CD8-positive, alpha-beta memory T cell (primary cell): ENCODE results near the gene PLA2G12A. TPM values are rescaled to one million over a fixed set of nuclear protein-coding genes. Genes with fewer than 3 reads are reported as not detected.

Experiments
- polyA plus RNA-seq: library from polyadenylated mRNA; unstranded; fragments of 300-500 nt; fragmentation: Illumina TruSeq; gene quantifications from one replicate; pipeline ENCODE4 v1.2.3, GENCODE V29; 2021
- total RNA-seq, 2 experiments: library from RNA; stranded (reverse); gene quantifications; one replicate each; pipeline ENCODE4 v1.2.3, GENCODE V29; 2021

Gene PLA2G12A
- total and polyA plus RNA-seq, 3 experiments from 2014 or later: 16.8 to 44.5 (median 23.0) TPM

Other genes with a start within 250 kb of the PLA2G12A start
- gene MCUB, start 169.8 kb downstream of the PLA2G12A start, total RNA-seq: 10 to 100 TPM; 68.7 to 71.6 TPM
- gene MCUB, start 169.8 kb downstream of the PLA2G12A start, polyA plus RNA-seq: 159 TPM
- 10 to 100 TPM; 14.9 to 15.4 TPM for gene CASP6, start 26.6 kb downstream of the PLA2G12A start, total RNA-seq
- 61.0 TPM for gene CASP6, start 26.6 kb downstream of the PLA2G12A start, polyA plus RNA-seq
- gene CFI, start 71.9 kb upstream of the PLA2G12A start, total RNA-seq: under 1 TPM in 1 of 2 experiments, not detected in 1; 0.13 TPM
- gene CFI, start 71.9 kb upstream of the PLA2G12A start, polyA plus RNA-seq: not detected
- 10 to 100 TPM; 62.2 to 63.9 TPM for gene GAR1, start 85.7 kb upstream of the PLA2G12A start, total RNA-seq
- gene GAR1, start 85.7 kb upstream of the PLA2G12A start, polyA plus RNA-seq: 17.8 TPM
- under 1 TPM; 0.16 to 0.44 TPM for gene RRH, start 97.9 kb upstream of the PLA2G12A start, total RNA-seq
- gene RRH, start 97.9 kb upstream of the PLA2G12A start, polyA plus RNA-seq: not detected
- under 1 TPM; 0.20 to 0.24 TPM for gene LRIT3, start 118.0 kb upstream of the PLA2G12A start, total RNA-seq
- gene LRIT3, start 118.0 kb upstream of the PLA2G12A start, polyA plus RNA-seq: not detected
- gene EGF, start 182.8 kb upstream of the PLA2G12A start, total RNA-seq: not detected
- gene EGF, start 182.8 kb upstream of the PLA2G12A start, polyA plus RNA-seq: not detected